OCI-LY1 (cell line): Measurements from ENCODE around the gene PDE6B.

Source experiments
- H2AFZ ChIP-seq: fragments of 200-600 bp; sonication (generic), shearing (Covaris generic); 2 replicates; pipeline ENCODE4 v1.6.0; 2014; ENCODE audit warnings: antibody characterized with exemption, mild to moderate bottlenecking, low read length
- H3F3A ChIP-seq: fragments of 200-600 bp; sonication (generic), shearing (Covaris generic); 2 replicates; pipeline ENCODE4 v1.6.0; 2014; ENCODE audit warnings: mild to moderate bottlenecking, antibody characterized with exemption, low read length, moderate library complexity; ENCODE audit not compliant: insufficient read depth
- H3K27ac ChIP-seq: fragments of 200-600 bp; sonication (generic); 2 replicates; pipeline ENCODE4 v1.5.1; 2014; ENCODE audit warnings: low read length, mixed run types, mild to moderate bottlenecking, low read depth; ENCODE audit not compliant: poor library complexity, severe bottlenecking
- H3K27me3 ChIP-seq: fragments of 200-600 bp; sonication (generic); 2 replicates; pipeline ENCODE4 v1.6.0; 2014; ENCODE audit warnings: antibody characterized with exemption, mild to moderate bottlenecking, low read length, moderate library complexity; ENCODE audit not compliant: insufficient read depth
- H3K36me3 ChIP-seq: fragments of 200-600 bp; sonication (generic); 2 replicates; pipeline ENCODE4 v1.6.1; 2014; ENCODE audit warnings: mild to moderate bottlenecking, antibody characterized with exemption, low read length, moderate library complexity, mixed read lengths; ENCODE audit not compliant: insufficient read depth
- H3K4me1 ChIP-seq: fragments of 200-600 bp; sonication (generic); 2 replicates; pipeline ENCODE4 v1.5.1; 2014; ENCODE audit warnings: mild to moderate bottlenecking, low read length, moderate library complexity; ENCODE audit not compliant: insufficient read depth, severe bottlenecking
- H3K4me2 ChIP-seq: fragments of 200-600 bp; sonication (generic), shearing (Covaris generic); 2 replicates; pipeline ENCODE4 v1.6.1; 2014; ENCODE audit warnings: low read length
- H3K4me3 ChIP-seq: fragments of 200-600 bp; sonication (generic); 2 replicates; pipeline ENCODE4 v1.5.1; 2014; ENCODE audit warnings: low read length, low read depth, mild to moderate bottlenecking, mixed read lengths; ENCODE audit not compliant: poor library complexity, severe bottlenecking
- H3K79me2 ChIP-seq: fragments of 200-600 bp; shearing (Covaris generic); 2 replicates; pipeline ENCODE4 v1.6.1; 2016; ENCODE audit warnings: mixed run types, low read length, mixed read lengths; ENCODE audit not compliant: insufficient read depth
- H3K9ac ChIP-seq: fragments of 200-600 bp; sonication (generic), shearing (Covaris generic); 2 replicates; pipeline ENCODE4 v1.6.1; 2014; ENCODE audit warnings: mild to moderate bottlenecking, low read length, mixed read lengths
- H3K9me2 ChIP-seq: fragments of 200-600 bp; sonication (generic), shearing (Covaris generic); 2 replicates; pipeline ENCODE4 v1.6.1; 2014; ENCODE audit warnings: low read depth, mild to moderate bottlenecking, low read length, mixed read lengths
- H3K9me3 ChIP-seq: fragments of 200-600 bp; shearing (Covaris generic); 2 replicates; pipeline ENCODE4 v1.6.1; 2014; ENCODE audit warnings: low read length, mixed read lengths
- H4K20me1 ChIP-seq: fragments of 200-600 bp; sonication (generic), shearing (Covaris generic); 2 replicates; pipeline ENCODE4 v1.6.0; 2016; ENCODE audit warnings: mild to moderate bottlenecking, low read length; ENCODE audit not compliant: insufficient read depth
- EZH2 ChIP-seq: fragments of 200-600 bp; sonication (generic), shearing (Covaris generic); IDR thresholded peaks from 2 replicates; pipeline ENCODE4 v1.8.0; 2017; ENCODE audit warnings: borderline replicate concordance, mixed run types, mild to moderate bottlenecking, antibody characterized with exemption, low read length, moderate library complexity, mixed read lengths
- TF ChIP-seq, protein P1 (sequence below): fragments of 200-600 bp; sonication (generic), shearing (Covaris generic); IDR thresholded peaks from 2 replicates; pipeline ENCODE4 v1.5.1; 2017; ENCODE audit warnings: mild to moderate bottlenecking, antibody characterized with exemption, low read length, moderate library complexity, mixed read lengths

PDE6B gene

GRCh38 chr4:628311-628741 is 3.0 kb downstream of the PDE6B start:
- H3K9ac ChIP-seq: no peak overlapping the region
- TF ChIP-seq EZH2: no peak
- TF ChIP-seq, protein P1, sequence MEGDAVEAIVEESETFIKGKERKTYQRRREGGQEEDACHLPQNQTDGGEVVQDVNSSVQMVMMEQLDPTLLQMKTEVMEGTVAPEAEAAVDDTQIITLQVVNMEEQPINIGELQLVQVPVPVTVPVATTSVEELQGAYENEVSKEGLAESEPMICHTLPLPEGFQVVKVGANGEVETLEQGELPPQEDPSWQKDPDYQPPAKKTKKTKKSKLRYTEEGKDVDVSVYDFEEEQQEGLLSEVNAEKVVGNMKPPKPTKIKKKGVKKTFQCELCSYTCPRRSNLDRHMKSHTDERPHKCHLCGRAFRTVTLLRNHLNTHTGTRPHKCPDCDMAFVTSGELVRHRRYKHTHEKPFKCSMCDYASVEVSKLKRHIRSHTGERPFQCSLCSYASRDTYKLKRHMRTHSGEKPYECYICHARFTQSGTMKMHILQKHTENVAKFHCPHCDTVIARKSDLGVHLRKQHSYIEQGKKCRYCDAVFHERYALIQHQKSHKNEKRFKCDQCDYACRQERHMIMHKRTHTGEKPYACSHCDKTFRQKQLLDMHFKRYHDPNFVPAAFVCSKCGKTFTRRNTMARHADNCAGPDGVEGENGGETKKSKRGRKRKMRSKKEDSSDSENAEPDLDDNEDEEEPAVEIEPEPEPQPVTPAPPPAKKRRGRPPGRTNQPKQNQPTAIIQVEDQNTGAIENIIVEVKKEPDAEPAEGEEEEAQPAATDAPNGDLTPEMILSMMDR: no peak
- H3K79me2 ChIP-seq: no peaks in the 10 kb centered on the region
- no peaks in the 10 kb centered on the region for H3K9me2 ChIP-seq
- no peaks in the 10 kb centered on the region for H4K20me1 ChIP-seq
- no peaks in the 10 kb centered on the region for H3K27me3 ChIP-seq
- H3K36me3 ChIP-seq: no peaks in the 10 kb centered on the region
- no peak overlapping the region for H2AFZ ChIP-seq
- H3K9me3 ChIP-seq: no peaks in the 10 kb centered on the region
- no peaks in the 10 kb centered on the region for H3F3A ChIP-seq
- H3K4me3 ChIP-seq: no peak overlapping the region
- H3K4me1 ChIP-seq: no peaks in the 10 kb centered on the region
- no peak overlapping the region for H3K4me2 ChIP-seq
- no peak overlapping the region for H3K27ac ChIP-seq

DNA sequence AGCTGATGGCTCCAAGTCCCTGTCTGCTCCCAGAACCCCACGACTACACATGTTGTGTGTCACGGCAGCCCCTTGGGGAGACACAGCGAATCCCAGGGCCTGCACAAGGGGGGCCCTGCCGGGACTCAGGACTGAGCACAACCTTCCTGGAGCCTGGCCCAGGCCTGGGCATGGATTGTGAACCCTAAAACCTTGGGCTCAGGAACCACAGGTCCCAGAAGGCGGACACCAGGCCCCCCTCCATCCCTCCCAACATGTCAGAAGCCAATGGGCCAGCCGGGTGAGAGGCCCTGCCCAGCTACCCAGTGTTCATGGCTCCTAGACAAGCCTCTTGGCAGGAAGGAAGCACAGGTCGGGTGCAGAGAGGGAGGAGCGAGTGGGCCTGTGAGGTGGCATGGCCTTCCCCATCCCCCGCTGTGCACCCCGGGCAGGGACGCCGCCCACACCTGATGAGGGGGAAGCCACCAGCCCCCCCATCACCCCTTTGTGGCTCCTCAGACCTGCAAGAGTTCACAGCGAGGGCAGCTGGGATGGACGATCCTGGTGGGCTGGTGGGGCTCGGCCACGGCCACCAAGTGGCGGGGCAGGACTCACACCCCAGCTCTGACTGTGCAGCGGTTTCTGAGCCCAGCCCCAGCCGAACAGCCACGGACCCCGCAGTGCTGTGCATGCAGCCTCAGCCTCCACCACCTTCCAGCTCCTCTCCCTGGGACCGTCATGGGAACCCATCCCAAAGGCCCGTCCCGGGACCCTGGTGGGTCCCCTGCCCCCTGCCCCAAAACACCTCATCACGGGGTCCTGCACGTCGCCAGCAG is 3.7 kb downstream of the PDE6B start:
- H3F3A ChIP-seq: no peaks in the 10 kb centered on the region
- H3K4me1 ChIP-seq: no peaks in the 10 kb centered on the region
- H3K4me3 ChIP-seq: no peak overlapping the region
- H3K79me2 ChIP-seq: no peaks in the 10 kb centered on the region
- no peak overlapping the region for H2AFZ ChIP-seq
- no peaks in the 10 kb centered on the region for H3K27me3 ChIP-seq
- H4K20me1 ChIP-seq: no peaks in the 10 kb centered on the region
- no peaks in the 10 kb centered on the region for H3K9me3 ChIP-seq
- H3K36me3 ChIP-seq: no peaks in the 10 kb centered on the region
- H3K4me2 ChIP-seq: no peak overlapping the region
- no peak for TF ChIP-seq EZH2
- TF ChIP-seq, protein P1: no peak
- no peaks in the 10 kb centered on the region for H3K9me2 ChIP-seq
- H3K9ac ChIP-seq: no peak overlapping the region
- no peak overlapping the region for H3K27ac ChIP-seq

GRCh38 chr4:629636-629914 is 4.2 kb downstream of the PDE6B start:
- H3K9me2 ChIP-seq: no peaks in the 10 kb centered on the region

More at GRCh38 chr4:629636-629914, 4.2 kb downstream of the PDE6B start:
- H3K9me3 ChIP-seq: no peaks in the 10 kb centered on the region
- H3F3A ChIP-seq: no peaks in the 10 kb centered on the region
- no peaks in the 10 kb centered on the region for H3K27me3 ChIP-seq
- no peak overlapping the region for H3K9ac ChIP-seq
- no peaks in the 10 kb centered on the region for H4K20me1 ChIP-seq
- TF ChIP-seq EZH2: no peak
- TF ChIP-seq, protein P1: no peak
- no peak overlapping the region for H3K27ac ChIP-seq
- H3K4me1 ChIP-seq: no peaks in the 10 kb centered on the region
- no peak overlapping the region for H3K4me2 ChIP-seq
- H3K36me3 ChIP-seq: no peaks in the 10 kb centered on the region
- no peak overlapping the region for H2AFZ ChIP-seq
- H3K79me2 ChIP-seq: no peaks in the 10 kb centered on the region
- H3K4me3 ChIP-seq: no peak overlapping the region
